ENCODE measurements around the gene ROS1.

Gene ROS1

DNA sequence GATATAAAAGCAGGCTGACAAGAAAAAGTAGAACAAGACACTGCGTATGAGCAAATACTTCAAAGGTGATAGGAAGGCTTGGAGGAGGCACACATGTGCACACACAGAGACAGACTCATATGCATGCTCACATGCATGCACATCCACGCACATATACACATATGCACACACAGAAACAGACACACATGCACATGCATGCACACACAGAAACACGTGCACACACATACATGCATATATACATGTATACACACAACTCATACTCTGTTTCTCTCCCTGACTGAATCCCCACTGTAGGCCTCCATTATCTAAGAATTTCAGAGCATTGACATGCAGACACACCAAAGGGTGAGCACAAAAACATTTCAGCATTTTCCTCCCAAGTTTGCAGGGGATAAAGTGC lies 116.7 kb downstream of the ROS1 start:
- DNase-seq (ENCODE audit: low spot score), result no peak

DNA sequence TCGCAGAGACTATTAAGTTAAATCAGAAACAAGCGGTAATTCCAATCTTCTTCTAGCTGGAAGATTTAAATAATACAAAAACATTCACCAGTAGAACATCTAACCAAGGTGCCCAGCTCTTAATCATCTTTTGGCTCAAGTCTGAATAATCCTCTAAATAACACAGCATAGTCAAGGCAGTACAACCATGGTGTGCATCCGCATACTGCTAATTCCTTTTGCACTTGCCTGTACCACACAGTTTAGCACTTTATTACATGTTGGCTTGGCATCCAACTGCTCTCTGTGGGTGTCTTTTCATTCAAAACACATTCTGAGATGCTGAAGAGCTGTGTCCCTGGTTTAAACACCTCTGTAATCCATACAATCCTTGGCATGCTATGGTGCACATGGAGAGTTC lies 118.1 kb downstream of the ROS1 start:
- DNase-seq (ENCODE audit: low spot score), result no peak

DNA sequence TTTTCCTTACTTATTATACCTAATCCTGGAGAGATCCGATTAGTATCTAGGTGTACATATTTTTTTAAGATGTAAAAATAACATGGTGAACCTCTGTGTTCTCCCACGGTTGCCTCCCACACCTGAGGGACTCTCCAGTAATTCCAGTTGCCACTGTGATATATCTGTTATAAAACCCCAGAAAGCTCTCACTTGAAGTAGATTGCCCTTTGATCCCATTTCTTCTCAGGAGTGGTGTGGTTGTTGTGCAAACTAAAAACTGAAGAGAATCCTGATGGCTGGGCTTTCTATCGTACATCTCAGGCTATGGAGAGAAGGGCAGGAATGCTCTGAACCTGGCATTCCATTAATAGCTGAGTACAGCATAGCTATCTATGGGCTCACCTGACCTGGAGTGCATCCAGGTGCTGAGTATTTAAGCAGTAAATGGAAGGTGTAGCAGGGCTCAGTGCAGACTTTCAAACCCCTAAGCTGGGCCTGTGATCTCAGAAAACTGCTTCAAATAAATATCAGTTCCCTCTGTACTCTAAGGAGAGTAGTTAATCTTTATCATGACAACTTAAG lies 119.4 kb downstream of the ROS1 start:
- no peak for DNase-seq (ENCODE audit: low spot score)

DNA sequence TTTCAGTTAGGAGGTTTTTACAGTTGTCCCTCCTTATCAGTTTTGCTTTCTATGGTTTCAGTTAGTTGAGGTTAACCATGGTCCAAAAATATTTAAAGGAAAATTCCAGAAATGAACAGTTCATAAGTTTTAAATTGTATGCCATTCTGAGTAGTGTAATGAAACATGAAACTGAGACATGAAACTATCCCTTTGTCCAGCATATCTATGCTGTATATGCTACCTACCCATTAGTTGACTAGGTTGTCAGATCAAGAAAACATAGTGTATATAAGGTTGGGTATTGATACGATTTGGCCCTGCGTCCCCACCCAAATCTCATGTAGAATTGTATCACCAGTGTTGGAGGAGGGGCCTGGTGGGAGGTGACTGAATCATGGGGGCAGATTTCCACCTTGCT lies 121.3 kb downstream of the ROS1 start:
- DNase-seq (ENCODE audit: low spot score), result no peak

DNA sequence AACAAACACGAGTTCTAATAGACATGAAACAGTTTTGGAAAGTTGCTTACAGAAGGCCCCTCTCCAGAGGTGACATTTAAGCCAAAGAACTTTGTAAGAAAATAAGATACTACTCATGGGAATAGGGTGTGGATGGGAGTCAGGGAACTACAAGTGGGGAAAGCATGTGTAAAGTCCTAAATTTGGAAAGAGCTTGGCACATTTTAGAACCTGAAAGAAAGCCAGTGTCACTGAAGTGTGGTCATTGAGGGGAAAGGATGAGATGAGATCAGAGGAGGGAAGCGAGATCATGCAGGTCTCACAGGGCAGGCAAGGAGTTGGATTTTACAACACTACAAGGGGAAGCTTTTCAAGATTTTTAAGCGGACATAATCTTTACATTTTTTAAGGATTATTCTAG lies 122.4 kb downstream of the ROS1 start:
- no peak for DNase-seq (ENCODE audit: low spot score)

DNA sequence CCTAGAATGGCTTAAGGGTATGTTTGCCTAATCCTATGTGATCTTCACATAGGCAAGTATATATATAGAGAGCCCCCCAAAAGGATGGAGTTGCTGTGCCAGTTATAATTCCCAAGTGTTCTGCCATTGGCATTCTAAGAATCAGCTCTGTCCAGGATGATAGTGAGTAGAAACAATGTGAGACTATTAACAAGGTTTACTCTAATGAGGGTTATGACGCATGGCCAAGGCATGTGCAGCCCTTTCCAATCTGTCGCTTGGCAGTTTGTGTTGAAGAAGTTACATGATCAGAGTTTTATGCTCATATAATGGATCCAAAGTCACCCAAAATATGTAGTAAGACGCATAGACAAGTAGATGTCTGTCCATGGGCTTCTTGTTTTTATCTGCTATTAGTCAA lies 126.8 kb downstream of the ROS1 start:
- no peak for DNase-seq (ENCODE audit: low spot score)

DNA sequence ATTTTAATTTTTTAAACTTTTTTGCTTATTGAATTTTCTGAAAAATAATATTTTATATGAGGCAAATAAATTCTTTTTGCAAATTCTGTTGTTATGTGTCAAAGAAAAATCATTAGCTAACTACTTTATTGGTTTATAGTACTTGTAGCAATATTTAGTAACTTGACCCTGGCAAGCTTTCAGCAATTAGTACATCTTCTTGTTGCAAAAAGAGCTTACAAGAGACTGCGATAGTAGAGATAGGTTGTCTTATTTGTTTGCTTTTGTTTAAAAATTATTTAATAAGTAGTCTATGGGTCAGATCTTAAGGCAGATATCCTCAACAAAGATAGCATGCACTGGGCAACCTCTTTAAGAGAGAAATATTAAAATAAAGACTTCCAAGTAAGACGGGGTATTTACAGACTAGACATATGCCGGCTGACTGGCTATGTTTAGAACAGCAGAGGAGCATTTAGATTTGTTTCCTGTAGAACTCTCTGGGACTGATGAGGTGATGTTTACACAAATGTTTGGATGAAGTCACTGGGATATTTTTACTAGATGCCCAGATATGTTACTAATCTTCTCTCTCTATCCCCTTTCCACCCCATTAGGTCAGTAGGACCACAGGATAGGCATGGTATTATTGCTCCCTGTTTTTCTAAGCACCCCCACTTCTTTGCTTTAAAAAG lies 135.4 kb downstream of the ROS1 start:
- DNase-seq (ENCODE audit: low spot score), result no peak

DNA sequence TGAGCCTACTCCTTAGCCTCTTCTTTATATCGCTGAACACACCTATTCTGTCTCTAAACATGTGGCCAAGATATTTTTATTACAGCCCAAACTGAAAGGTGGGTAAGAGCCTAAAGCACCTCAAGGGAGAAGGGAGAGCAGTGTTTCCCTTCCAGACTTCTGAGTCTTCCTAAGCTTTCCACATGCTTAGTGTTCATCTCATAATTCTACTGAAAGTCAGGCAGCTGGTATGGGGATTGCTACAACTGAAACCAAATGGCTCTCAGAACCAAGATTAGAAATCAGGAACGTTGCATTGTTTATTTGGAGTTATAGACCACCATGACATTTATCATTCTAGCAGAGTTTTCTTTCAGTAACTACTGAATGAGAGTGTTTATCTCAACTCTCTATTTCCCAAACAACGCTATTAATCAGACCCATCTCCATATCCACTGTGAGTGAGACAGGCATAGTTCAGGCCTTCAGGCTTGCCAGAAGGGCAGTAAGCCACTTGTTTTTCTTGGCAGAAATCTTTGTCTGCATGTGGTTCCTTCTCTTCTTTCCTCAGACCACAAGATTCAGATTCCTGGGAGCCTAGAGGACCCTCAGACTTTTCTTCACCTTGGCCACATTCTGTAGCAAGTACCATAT lies 137.5 kb downstream of the ROS1 start:
- no peak for DNase-seq (ENCODE audit: low spot score)

DNA sequence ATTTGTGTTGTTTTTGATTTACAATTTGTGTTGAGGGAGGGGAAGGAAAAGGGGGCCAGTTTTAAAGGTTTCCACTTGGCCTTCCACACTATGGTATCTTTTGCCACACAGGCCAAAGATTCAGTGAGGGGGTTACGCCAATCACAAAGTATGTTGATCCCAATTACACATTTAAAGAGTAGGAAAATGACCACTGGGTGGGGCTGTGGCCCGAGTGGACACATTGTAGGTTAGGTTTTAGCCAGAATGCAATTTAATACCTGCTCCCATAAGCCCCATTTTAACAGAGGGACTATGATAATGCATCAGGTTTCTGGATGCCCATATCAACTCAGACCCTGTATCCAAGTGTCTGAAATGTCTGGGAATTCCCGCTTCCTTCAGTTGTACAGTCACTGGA lies 144.8 kb downstream of the ROS1 start:
- DNase-seq (ENCODE audit: low spot score), result peak; percentile 43

DNA sequence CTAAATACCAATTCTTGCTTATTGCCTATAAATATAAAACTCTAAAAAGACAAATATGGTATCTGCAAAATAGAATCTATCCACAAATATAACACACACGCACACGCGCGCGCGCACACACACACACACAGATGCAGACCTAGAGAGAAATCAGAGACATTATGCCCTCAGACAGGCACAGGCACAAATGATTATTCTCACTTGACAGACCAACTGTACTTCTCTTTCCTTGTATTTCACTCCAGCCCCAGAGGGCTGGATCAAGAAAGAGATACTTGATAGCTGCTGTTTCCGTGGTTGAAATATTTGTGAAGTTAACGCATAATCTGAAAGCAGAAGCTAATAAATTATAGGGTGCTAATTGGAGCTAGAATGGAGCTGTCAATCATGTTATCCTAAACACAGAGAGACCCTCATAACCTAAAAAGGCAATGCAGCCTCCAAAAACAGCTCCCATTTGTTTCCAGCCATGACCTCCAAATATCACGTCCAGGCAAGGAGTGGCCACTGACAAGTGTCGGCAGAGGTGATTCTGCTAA lies 148.9 kb downstream of the ROS1 start:
- no peak for DNase-seq (ENCODE audit: low spot score)

DNA sequence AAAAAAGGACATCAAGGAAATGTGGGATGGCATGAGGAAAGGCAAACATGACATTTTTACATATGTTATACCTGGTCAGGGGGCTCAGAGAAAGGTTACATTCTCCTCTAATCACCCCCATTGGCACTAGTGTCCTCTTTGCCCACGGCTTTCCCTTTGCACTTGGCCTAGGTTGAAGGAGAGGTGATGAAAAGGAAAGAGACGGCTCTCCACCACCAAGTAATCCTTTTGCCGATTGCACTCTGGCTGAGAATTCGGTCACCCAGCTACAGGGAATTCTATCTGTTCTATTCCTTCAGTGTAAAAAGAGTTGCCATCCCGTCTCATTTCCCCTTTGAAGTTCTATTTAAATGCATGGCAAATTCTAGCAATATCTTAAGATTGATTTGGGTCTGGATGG lies 150.0 kb downstream of the ROS1 start:
- DNase-seq (ENCODE audit: low spot score), result no peak

DNA sequence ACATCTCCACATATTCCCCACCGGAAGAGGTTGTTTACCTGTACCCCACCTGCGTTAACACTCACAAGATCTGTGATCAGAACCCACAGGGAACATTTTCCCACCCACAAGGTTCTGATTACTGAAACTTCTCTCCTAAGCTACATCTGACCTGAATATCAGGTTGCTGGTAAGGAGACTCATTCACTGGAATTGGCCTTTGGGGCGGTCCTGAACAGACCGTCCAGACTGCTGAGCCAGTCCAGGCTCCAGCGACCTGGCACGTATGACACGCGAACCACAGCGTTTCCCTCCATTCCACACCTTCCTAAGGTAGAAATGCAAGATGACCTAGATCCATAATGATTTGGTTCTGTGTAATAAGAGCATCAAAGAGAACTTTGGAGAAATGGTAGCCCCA lies 150.5 kb downstream of the ROS1 start:
- DNase-seq (ENCODE audit: low spot score), result no peak

DNA sequence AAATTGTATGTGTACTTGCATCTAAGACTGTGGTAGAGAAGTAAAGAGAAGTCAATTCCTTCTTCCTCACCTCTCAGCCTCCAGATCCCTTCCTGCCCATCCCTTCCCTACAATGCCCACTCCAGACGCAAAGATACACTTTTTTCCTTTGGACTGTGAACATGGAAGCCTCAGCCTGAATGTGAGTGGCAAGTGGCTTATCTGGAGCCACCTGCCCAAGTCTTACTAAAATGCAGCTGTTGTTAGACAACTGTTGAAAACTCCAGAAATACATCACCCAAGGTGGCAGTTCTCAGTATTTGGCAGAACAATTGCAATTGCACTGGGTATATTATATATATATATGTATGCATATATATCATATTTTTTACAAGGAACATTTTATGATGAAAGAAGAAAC lies 152.9 kb downstream of the ROS1 start:
- no peak for DNase-seq (ENCODE audit: low spot score)

DNA sequence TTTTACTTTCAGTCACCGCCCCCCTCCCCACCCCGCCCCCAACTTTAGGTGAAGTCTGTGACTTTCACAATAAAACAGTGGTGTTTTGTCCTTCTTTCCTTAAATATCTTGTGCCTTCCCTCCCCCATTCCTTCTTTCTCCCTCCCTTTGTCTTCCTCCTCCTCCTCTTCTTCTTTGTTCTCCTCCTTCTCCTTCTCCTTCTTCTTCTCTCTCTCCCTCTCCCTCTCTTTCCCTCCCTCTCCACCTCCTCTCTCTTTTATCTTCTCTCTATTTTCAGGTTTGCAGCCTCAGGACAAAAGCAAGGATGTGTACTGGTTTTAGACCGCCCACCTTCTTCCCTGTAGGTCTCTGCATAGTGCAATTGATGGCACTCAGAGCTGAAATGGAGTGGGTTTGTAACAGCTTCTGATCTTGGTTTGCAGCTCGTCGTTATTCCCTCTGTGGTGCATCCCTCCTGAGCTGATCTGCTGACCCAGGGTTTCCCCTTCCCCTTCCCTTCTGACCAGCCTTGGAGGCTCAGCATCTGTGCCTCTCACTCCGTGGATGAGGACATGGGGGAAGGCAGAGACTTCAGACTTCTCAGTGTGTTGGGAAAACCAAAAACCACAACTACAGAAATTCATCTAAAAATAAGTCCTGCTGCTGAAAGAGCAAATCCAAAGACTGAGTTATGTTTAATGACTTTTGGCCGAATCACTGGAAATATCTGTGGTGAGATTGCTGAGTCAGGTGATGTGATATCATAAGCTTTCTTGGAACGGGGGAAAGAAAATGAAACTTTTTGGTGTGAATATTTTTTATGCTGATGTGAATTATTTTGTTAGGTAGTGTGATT lies 153.5 kb downstream of the ROS1 start:
- no peak for DNase-seq (ENCODE audit: low spot score)

DNA sequence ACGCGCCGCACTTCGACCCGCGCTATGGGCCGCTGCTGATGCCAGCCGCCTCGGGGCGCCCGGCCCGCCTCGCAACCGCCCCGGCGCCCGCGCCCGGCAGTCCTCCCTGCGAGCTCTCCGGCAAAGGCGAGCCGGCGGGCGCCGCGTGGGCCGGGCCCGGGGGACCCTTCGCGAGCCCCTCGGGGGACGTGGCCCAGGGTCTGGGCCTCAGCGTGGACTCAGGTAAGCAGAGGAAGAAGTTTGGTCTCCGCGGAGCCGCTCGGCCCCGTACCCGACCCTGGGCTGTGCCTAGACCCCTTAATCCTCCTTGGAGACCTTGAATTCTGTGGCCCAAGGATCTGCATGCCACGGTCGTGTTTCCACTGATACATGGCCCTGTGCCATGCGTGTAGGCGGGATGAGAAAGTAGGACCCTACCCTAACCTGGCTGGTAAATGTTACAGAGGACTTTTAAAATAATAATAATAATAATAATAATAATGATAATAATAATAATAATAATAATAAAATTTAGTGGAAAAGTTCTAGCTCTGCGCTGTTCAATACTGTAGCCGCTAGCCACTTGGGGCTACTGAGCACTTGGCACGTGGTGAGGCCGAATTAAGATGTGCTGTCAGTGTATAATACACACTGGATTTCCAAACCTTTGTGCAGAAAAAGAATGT lies 154.8 kb downstream of the ROS1 start:
- DNase-seq (ENCODE audit: low spot score), result peak; percentile 40

DNA sequence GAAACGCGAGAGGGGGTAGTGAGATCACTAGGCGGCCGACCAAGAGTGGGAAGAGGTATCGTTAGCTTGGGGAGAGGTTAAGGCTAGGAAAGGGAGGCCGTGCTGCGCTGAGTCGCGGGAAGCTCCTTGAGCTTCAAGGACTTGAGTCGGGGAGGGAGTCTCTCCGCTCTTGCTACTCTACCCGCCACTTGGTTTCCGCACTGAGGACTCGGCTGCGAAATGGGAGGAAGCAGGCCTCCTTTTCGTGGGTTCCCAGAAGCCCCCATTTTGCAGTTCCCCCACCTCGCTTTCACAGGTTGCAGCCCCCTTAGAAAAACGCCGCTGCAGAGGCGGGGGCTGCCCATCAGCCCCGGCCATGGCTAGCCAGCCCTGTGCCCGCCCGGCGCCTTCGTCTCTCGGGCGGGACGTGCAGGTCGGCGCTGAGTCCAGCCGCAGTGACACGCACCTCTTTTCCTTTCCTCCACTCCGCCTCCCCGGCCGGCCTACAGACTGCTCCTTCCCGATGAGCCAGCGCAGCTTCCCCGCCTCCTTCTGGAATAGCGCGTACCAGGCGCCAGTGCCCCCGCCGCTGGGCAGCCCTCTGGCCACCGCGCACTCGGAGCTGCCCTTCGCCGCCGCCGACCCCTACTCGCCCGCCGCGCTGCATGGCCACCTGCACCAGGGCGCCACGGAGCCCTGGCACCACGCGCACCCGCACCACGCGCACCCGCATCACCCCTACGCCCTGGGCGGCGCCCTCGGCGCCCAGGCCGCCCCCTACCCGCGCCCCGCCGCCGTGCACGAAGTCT lies 155.5 kb downstream of the ROS1 start:
- DNase-seq (ENCODE audit: low spot score), result peak; percentile 44

DNA sequence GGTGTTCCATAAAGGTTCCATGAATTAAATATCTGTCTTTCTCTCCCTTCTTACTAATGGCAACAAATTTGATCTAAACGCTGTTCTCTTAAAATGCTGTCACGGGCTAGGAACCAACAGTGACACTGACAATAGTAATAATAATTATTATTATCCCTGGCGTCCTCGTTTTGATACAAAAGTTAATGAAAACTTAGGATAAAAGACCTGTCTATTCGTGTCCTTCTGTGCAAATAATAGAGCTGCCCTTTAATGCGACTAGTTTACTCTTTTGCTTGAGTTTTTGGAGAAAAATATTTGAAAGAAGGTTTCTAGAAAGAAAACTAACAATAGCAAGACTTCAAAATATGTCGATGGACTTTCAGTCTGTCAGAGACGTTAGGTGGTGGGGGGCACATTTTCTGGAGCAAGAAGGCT lies 156.1 kb downstream of the ROS1 start:
- DNase-seq (ENCODE audit: low spot score), result no peak

DNA sequence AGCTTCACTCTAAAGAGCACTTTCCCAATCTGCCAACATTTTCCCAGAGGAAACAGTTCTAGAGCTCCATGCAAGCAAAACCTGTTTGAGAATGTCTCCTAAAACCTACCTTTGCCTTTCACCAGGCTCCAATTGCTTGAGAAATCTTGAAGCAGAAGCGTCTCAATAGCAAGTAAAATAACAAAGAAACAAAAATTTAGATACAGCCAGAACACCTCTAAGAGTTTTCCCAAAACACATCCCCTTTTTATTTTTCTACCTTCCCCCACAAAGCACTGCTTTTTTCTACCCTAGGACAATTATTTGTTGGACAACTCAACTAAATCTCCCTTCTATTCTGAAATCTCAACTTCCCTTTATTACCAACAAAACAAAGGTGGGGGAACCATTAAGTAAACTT lies 156.8 kb downstream of the ROS1 start:
- DNase-seq (ENCODE audit: low spot score), result no peak

DNA sequence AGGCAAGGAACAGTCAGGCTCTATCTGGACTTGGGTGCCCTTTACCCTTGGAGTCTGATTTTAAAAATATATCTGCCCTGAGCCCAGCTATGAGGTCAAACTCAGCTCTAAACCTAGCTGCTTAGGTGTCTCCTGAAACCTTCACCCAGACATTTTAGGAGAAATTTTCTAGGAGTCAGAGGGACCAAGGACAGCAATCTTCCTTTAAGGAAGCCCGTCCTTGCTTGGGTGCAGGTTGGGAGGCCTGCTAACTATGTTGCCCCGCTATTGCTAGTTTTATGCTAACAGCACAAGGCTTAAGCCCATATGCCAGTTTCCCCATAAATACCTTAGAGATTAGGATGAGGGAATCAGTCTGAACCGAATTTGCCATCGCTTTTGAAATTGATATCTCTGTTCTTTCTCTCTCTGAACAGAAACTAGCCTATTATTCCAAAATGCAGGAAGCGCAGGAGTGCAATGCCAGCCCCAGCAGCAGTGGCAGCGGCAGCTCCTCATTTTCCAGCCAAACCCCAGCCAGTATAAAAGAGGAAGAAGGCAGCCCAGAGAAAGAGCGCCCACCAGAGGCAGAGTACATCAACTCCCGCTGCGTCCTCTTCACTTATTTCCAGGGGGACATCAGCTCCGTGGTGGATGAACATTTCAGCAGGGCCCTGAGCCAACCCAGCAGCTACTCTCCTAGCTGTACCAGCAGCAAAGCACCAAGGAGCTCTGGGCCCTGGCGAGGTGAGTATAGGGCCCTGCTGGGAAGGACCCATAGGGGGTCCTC lies 157.8 kb downstream of the ROS1 start:
- DNase-seq (ENCODE audit: low spot score), result peak; percentile 60

DNA sequence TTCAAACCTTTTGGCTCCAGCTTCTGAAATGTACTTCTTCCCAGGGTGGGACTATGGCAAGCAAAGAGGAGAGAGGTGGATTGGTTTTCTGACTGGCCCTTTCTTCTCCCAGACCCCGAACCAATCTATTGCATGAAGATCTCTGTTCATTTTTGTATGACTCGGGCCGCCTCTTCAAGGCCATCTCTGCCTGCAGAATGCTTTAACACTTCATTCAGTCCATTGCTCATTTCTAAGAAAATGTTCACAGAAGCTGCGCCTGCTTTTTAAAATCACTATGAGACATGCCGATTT lies 158.7 kb downstream of the ROS1 start:
- no peak for DNase-seq (ENCODE audit: low spot score)

Measured in iPS-NIHi11 (cell line).